ENCODE results near the gene FYN.
"Not testable (repeated sequence)": the region's sequence is repeated elsewhere in the genome, so short reads cannot be mapped to it uniquely, and the experiment has no call there.

FYN gene

DNA sequence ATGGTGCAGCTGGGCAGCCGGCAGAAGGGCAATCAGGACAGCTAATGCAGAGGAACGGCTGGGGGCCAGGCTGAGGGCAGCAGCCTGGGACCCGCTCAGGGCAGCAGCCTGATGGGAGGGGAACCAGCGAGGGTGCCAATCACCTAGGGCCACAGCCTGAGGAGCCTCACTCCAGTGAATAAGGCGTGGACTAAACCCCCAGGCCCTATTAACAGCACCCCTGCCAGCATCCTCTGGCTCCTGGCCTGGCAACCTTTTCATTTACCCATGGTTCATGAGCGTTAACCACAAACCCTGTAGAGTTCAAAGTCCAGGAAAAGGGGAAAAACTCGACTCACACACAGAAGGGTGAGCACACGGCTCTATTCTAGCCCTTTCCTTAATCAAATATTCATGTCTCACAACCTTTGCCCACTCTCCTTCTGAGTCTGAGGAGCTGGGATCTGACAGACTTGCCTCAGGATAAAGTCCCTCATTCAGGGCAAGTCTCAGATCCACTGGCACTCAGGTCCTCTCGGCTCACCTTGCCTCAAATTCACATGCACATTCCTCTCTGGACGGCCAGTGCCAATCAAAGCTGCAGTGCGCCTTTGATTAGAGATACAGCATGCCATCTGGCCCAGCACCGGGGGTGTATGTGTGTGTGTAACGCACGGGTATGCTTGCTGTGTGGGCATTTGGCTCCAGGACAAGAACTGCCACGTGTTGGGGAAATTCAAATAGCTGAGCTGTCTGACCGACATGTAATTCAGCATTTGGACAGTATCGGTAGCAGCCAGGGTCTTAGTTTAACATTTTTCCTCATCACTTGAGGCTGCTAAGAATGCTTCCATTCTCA, 180.7 kb downstream of the FYN start:
- DNase-seq: no peak

- DNase-seq: no peak
Observed at GRCh38 chr6:111691345-111692225, 181.7 kb downstream of the FYN start.

- DNase-seq: no peak
Observed at GRCh38 chr6:111689946-111690345, 183.3 kb downstream of the FYN start.

DNA sequence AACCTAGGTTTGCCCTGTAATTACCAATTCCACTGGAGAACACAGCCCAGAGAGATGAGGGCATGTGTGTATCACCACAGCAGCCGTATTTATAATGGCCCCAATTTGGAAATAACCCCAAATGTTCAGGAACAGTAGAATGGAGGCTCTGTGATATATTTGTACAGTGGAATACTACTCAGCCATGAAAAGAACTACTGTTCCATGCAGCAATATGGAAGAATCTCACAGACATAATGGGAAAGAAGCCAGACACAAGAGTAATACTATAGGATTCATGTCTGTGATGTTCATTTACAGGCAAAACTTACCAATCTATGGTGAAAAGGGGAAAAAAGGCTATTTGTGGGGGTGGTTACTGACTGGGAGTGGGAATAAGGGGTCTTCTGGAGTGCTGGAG, 183.8 kb downstream of the FYN start:
- no peak for DNase-seq

GRCh38 chr6:111688331-111688730, 184.9 kb downstream of the FYN start:
- no peak for DNase-seq

GRCh38 chr6:111687652-111688051, 185.6 kb downstream of the FYN start:
- DNase-seq: no peak

- DNase-seq: no peak
Observed at GRCh38 chr6:111686932-111687266, 186.4 kb downstream of the FYN start.

DNA sequence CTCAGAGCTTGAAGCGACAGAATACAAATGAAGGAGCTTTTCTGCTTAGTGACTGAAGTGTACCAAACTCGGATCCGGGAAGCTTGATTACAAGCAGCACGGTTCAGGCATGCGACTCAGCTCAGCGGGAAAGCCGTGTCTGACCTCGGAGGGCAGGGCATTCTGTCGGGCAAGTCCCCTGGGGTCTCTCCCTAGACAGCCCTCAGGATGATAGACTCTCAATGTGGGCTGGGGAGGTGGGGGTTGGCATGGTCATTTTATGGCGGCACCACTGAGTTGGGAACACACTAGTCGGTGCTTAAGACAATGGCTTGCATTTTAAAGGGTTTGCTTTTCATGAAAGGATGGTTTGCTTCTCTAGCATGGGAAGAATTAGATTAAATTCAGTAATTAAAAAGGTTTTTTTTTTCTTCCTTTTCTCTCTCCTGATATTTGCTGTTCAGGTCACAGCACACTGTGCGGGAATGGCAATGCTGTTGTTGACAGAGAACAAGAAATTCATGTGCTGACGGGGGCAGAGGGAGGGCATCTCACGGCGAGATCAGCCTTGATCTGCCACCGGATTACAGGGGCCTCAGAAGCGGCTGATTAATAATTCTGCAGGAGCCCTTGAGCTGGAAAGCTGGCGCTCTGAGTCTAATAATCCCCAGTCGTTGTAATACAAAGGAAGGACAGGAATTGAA, 186.9 kb downstream of the FYN start:
- no peak for DNase-seq

DNA sequence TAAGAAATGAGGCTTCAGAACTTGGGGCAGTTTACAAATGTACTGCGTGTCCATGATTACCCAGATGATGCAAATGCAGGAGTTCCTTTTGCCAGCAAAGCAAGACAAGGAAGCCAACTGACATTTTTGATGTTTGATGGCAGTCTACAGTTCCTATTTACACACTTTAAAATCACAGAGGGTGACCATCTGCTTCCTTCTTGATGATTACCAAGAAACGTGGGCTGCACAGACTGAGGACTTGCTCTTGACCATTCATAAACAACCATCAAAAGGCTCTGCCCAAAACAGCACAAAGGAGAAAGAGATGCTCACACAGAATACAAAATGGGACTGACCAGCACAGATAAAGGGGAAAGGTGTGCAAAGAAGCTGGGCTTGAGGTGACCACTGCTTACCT, 187.7 kb downstream of the FYN start:
- no peak for DNase-seq

DNA sequence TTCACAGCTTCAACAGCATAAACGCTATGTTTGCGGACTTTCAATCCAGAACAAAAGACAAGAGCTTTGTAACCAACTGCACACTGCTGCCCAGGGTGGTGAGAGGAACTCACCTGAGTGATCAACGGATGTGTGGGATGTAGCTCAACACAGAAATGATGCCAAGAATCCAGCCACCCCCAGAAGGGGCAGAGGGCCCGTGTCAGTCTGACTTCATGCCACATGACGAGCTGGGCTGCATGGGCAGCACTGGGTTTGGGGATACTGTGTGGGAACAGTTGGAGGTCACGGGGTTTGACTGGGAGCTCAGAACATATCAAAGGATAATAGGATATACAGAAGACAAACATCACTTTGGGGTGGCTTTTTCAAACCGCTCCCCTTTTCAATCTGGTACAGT, 188.2 kb downstream of the FYN start:
- no peak for DNase-seq

DNA sequence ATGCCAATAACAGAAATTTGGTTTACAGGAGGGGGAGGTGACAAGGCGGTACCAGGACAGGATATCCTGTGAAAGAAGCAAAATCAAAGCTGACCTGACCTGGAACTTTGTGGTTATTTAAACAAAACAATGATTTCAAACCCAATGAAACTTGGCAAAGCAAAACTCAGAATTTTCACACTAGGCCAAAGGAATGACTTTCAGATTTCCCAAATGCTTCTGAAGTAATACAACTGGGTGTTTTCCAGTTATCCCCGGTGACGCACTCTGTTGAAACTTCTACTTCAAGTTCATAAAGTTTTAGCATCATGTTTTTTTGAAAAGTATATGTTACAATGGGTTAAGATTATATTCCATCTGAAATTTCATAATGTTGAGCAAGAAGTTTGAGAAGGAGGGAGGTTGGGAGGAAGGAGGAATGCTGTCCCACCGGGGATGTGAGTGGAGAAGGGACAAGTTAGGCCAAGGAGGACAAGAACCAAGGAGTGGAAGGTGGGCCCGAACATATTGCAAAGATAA, 189.4 kb downstream of the FYN start:
- DNase-seq: no peak

DNA sequence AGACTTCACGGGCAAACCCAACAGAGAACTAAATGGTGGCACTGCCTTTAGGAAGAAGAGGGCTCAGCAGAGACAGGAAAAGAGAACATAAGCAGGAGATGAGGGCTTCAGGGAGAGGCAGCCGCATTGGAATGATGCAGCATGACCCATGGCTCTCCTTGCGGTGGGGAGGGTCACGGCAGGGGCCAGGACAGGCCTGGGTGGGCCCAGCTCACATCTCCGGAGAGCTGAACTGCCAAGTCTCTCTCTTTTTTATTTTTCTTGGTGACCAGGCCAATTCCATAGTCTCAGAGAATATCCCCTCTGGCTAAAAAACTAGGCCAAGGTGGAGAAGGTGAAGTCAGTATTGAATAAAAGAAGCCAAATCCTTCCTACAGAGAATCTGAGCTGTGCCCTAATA, 190.1 kb downstream of the FYN start:
- DNase-seq: no peak

DNA sequence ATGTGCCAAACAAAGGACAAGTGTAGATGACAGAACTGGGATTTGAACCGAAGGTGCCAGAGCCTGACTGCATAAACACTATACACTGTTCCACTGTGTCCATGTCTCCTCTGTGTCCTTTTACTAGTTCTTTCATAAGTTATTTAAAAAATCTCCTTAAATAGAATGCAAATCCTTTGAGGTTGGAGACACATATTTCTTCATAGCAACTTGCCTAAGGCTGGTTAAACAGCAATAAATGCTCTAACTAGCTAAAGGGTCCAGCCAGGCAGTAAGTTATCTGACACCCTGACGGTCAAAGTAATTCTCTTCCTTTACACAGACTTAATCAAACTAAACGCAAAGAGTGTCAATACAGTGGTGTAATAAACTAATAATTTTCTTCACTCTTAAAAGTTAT, 191.4 kb downstream of the FYN start:
- no peak for DNase-seq

GRCh38 chr6:111680811-111681609, 192.2 kb downstream of the FYN start:
- not testable (repeated sequence) for DNase-seq

DNA sequence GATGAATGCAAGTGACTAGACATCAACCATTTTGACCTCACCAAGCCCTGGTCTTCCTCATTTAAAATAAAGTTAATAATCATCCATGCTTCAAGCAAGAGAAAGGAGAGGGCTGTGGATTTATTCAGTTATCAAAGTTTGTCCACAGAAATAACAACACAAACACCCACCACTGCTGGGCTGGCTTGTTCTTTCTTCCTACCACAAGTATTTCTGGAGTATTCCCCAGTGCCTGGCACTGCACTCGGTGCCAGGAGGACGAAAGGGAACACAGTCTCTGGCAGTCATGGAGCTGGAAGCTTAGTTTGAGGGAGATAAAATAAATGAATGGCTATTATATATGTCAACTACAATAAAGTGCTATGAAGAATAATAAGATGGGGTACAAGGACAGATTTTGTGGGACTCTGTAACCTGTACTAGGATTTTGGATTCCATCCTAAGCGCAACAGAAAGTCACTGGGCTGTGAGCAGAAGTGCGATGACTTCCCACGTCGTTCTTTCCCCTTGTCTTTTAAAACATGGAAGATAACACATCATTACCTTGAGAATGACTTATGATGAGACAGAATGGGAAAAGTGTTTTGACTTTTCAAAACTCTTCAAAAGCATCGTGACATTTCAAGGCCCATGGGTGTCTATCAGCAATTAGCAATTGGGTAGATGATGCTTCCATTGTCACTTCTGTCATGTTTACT, 193.1 kb downstream of the FYN start:
- no peak for DNase-seq

DNA sequence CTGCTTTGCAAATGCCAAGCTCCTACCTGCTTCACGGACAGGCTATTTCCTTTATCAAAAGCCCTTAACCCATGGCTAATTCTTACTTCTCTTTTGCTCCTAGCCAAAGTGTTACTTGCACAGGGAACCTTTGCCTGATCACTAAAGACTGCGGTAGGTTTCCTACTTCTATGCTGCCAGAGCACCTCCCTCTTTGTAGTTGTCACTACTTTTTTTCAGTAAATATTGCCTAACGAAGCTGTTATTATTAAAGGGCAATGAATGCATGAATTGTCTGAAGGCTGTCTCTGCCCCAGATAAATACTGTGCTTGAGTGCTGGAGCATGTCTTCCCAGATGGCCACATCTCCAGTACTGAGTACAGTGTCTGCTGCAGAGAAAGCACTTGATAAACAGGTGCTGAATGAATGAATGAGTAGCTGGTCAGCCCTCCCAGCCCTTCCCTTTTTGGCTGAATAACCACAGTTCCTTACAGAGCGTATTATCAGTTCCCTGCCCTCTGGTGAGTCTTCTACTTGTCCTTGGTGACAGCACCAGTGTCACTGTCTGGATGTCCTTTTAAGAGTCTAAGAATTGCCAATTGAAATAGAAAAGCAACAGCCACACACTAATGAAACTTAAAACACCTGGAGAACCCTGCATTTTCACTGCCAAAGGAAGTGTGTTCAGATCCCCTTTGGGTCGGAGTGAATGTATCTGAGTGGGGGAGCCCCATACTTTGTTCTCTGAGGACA, 194.0 kb downstream of the FYN start:
- no peak for DNase-seq

DNA sequence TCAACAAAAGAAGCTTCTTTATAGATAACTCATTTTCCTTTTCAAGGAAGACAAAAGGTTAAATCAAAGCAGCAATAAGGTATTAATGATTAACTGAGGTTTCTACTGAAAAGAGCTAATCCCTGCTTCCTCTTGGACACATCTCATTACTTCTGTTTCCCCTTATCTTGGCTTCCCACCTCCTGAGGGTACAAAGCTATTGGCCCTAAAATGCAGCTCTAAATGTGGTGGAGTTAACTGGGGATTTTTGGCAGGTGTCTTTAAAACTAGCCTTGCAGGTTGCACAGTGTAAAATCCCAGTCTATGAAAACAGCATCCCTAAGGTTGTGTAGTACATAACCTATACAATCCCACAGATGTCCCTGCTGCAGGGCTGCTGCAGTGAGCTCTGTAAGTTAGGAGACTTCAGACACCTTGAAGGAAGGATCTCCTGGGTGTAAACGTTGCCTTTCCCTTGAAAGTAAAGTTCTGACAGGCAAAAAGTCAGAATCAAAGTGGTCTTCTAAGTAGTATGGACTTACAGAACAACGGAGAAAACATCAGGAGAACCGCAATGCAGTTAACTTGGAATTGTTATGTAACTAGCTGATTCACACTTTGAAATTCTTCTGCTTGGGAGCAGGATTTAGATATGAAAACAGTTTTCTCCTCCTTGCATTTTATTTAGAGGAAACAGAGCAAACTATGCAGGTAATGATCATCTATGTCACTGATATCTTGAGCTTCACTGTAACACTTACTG, 195.8 kb downstream of the FYN start:
- no peak for DNase-seq

- no peak for DNase-seq
Observed at GRCh38 chr6:111676383-111676782, 196.9 kb downstream of the FYN start.

DNA sequence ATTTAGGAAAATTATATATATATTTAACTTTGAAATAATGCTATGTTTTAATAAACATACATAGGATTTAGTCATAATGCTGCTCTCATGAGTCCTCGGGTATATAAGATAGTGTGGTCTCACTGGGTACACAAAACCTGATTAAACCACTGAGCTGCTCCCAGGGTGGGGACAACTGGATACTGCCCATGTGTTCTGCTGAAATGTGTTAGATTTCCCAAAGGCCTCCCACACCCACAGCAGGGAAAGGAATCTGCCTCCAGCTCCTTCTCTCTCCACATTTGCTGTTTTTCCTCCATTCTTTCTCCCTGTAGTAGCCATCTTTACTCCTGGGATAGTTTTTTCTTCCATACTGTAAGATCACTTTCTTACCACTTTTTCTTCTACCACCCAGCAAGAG, 198.4 kb downstream of the FYN start:
- DNase-seq: no peak

DNA sequence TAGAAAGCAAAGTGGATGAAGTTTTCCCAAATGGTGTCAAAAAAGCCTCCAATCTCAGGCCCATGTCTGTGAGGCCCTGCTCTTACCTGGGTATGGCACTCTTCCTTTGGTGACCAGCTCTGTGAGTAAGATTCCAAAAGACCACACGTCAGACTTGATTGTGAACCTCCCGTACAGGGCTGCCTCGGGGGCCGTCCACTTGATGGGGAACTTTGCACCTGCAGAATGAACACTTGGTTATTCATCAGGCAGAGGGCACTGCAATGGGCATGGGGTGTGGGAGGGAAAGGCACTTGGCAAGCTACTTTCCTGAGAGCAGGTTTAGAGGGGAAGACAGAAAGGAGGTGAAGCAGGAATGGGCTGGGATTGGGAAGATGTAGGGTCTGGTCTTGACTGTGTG, 198.8 kb downstream of the FYN start:
- no peak for DNase-seq

Measured in activated naive CD4-positive, alpha-beta T cell (primary cell).